ENCODE measurements around the gene NRL. TPM values are rescaled to one million over a fixed set of nuclear protein-coding genes. Genes with fewer than 3 reads are reported as not detected.
A peak's percentile ranks its signal among the peaks of the same experiment; 100 is the strongest.

Gene NRL
- total and polyA plus RNA-seq, 9 of the 15 experiments (the other 6 are each of a cell fraction or from before 2014, with no cell fraction given): 0.07 to 2.7 (median 1.4) TPM; not detected in 1

DNA sequence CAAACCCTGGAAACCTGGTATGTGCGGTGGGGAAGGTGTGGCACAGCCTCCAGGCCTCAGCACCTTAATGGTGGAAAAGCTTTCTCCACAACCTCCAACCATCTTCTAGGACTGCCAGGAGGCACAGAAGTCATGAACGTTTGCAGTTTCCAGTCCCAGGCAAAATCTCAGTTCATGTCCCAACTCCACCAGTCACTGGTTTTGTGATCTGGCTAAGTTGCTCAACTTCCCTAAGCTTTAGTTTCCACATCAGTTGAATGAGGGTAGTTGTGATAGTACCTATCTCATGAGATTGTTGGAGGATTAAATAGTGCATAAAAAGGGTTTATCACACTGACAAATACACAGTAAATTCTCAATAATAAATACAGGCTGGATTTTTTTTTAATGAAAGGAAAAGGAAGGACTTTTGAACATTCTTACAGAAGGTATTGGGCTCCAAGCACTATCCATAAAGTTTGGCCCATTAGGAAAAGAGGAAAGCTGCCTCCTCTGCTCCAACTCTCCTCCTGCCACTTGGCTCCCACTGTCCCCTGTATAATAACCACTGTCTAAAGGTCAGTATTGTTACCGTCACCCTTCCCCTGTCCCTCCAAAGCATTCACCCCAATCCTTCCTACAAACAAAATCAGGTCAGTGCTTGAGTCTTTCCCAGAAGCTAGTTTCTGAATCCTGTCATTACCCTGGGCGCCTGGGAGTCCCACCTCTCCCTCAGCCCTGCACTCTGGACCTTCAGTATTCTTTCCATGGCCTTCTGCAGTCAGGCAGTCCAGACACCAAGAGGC, 14.4 kb downstream of the NRL start:
- CTCF ChIA-PET (ENCODE audit: low intra/inter-chr PET ratio): no interaction called here
- in situ Hi-C loops (cut with MboI): no loop called here
- Histone ChIP-seq H3K27ac (ENCODE audit: extremely low read depth, low read depth, low read length) (no peak overlapping the region), H3K9me3 (replicated peaks; ENCODE audit: control insufficient read depth, insufficient read depth, low read depth, low read length) (no peaks in the 10 kb centered on the region; the same call in 1 of the 2 replicates), H2AFZ (ENCODE audit: low read depth, low read length) (no peak overlapping the region), H3K9me1 (ENCODE audit: control insufficient read depth, insufficient read depth, low read length) (no peaks in the 10 kb centered on the region), H4K20me1 (replicated peaks; ENCODE audit: control insufficient read depth, insufficient read depth, low read length) (no peaks in the 10 kb centered on the region), H3K36me3 (ENCODE audit: control insufficient read depth, insufficient read depth, low read length) (peaks cover 63% of the 10 kb centered on the region; the same call in 2 of the 3 replicates), H3K4me3 (no peak overlapping the region), H3K4me1 (replicated peaks in 1 of 2; ENCODE audit: control insufficient read depth in 2 of 2, insufficient read depth in 2 of 2, low read length in 2 of 2) (peaks cover 3 to 4% of the 10 kb centered on the region in 2 experiments; a peak in 3 of 5 replicates), H3K9ac (ENCODE audit: insufficient read depth in 1 of 2, low read depth in 2 of 2, low read length in 2 of 2) (no peak overlapping the region; a peak in 1 of 4 replicates), H3K4me2 (ENCODE audit: insufficient read depth, low read length) (no peak overlapping the region), H3K27me3 (ENCODE audit: control insufficient read depth in 2 of 2, insufficient read depth in 2 of 2, low read length in 2 of 2) (no peaks in the 10 kb centered on the region), H3K79me2 (ENCODE audit: control insufficient read depth, insufficient read depth, low read length) (peaks cover 16% of the 10 kb centered on the region)
- intact Hi-C loops (cut with micrococcal nuclease): no loop called here
- TSS peak; percentile 2 for BruUV-seq (replicated peaks)
- TF ChIP-seq RBFOX2 (IDR thresholded peaks at IDR 0.05; ENCODE audit: low read depth, low read length) (0 out of 2 replicates have a peak, but pooled peaks have one; percentile 8), FOXO4 (CRISPR knock-in tag; IDR thresholded peaks at IDR 0.05) (no peak)
- ATAC-seq: peak; percentile 12
- FAIRE-seq: no peak
- WGBS (ENCODE audit: insufficient coverage, low coverage, missing lambda C conversion rate): 64% methylated on average over 4 of the region's 4 CpGs
- DNase-seq (ENCODE audit: extremely low read depth in 1 of 4, low spot score in 3 of 4): no peak
- POLR2A ChIA-PET: interaction anchor here (0.6 kb wide), 2 partner anchors 35 to 735 kb away, joined by 3 read pairs; no protein-coding TSS in a partner anchor
